Measurements from ENCODE around the gene RECK.

DNA sequence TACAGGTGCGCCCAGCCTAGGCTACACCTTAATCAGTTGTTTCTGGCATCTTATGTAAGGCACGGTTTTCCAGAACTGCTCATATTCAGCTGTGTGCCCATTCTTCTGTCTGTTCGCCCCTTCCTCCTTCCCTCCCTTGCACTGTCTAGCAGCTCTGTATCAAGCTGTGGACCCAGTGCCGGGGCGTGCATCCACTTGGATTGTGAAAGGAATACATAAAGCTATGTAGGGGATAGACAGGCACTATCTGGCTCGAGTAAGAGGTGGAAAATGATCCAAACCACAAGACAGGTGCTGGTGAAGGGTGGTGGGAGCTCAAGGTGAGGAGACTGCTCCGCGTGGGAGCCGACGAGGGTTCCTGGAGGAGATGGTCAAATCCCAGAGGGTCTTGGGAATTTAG lies 101.8 kb downstream of the RECK start:
- TF ChIP-seq POLR2A (IDR thresholded peaks at IDR 0.05): no peak
- TF ChIP-seq POLR2AphosphoS5 (IDR thresholded peaks at IDR 0.05): no peak
- TF ChIP-seq, protein P1, sequence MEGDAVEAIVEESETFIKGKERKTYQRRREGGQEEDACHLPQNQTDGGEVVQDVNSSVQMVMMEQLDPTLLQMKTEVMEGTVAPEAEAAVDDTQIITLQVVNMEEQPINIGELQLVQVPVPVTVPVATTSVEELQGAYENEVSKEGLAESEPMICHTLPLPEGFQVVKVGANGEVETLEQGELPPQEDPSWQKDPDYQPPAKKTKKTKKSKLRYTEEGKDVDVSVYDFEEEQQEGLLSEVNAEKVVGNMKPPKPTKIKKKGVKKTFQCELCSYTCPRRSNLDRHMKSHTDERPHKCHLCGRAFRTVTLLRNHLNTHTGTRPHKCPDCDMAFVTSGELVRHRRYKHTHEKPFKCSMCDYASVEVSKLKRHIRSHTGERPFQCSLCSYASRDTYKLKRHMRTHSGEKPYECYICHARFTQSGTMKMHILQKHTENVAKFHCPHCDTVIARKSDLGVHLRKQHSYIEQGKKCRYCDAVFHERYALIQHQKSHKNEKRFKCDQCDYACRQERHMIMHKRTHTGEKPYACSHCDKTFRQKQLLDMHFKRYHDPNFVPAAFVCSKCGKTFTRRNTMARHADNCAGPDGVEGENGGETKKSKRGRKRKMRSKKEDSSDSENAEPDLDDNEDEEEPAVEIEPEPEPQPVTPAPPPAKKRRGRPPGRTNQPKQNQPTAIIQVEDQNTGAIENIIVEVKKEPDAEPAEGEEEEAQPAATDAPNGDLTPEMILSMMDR (IDR thresholded peaks at IDR 0.05): no peak

Data from breast epithelium (tissue), 3 donors.